ENCODE measurements around the gene PAK1.

PAK1 gene

GRCh38 chr11:77371646-77372045 is 102.2 kb downstream of the PAK1 start:
- DNase-seq (ENCODE audit: low read depth, low spot score), result no peak

DNA sequence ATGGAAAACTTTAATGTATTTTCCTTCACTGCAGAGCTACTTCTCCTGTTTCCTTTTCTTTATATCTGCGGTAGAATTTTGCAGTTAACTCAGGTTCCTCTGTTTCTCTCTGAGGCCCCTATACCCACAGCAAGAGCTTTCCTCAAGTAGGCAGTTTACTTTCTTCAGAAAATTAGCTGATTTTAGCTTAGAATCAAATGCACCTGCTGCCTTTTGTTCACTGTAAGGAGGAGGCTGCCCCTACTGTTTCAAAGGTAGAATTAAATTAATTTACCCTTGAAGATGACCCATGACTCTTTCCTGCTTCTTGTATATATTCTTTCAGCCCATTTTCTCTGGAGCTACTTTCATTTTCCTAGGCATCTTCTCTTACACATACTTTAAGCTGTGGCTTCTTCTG is 103.7 kb downstream of the PAK1 start:
- no peak for DNase-seq (ENCODE audit: low read depth, low spot score)

DNA sequence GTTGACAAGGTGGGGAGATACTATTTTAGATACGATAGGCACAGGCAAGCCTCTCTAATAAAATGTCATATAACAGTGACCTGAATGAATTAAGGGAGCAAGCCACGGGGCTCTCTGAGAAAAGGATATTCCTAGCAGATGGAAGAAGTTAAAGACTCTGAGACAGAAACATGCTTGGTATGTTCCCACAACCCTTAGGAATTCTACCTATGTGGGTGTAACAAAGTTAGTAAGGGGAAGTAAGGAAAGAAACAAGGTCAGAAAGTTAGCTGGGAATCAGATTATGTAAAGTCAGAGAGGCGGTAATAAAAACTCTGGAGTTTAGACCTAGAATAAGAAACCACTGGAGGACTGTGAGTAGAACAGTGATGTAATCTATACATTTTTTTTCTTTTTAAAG is 112.7 kb downstream of the PAK1 start:
- DNase-seq (ENCODE audit: low read depth, low spot score), result no peak

GRCh38 chr11:77359481-77359880 is 114.4 kb downstream of the PAK1 start:
- DNase-seq (ENCODE audit: low read depth, low spot score), result no peak

- no peak for DNase-seq (ENCODE audit: low read depth, low spot score)
These were observed 120.8 kb downstream of the PAK1 start for GRCh38 chr11:77353131-77353530.

GRCh38 chr11:77351281-77351886 is 122.5 kb downstream of the PAK1 start:
- DNase-seq (ENCODE audit: low read depth, low spot score), result no peak

DNA sequence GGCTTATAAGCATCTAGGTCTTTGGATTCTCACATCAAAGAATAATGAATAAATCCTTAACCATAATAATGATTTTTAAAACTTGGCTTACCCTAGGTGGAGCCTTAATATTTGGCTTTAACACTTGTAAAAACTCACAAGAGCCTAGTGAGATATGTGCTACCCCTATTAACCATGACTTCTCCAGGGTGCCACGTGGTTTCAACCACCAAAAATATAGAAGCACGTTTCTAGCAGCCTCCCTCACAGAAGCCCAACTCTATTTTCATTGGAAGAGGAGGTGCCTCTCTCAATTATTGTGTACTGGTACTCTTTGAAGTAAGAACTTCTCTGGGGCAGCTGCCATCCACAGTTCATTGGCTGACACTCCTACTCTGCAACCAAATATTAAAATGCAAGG is 125.9 kb downstream of the PAK1 start:
- DNase-seq (ENCODE audit: low read depth, low spot score), result no peak

DNA sequence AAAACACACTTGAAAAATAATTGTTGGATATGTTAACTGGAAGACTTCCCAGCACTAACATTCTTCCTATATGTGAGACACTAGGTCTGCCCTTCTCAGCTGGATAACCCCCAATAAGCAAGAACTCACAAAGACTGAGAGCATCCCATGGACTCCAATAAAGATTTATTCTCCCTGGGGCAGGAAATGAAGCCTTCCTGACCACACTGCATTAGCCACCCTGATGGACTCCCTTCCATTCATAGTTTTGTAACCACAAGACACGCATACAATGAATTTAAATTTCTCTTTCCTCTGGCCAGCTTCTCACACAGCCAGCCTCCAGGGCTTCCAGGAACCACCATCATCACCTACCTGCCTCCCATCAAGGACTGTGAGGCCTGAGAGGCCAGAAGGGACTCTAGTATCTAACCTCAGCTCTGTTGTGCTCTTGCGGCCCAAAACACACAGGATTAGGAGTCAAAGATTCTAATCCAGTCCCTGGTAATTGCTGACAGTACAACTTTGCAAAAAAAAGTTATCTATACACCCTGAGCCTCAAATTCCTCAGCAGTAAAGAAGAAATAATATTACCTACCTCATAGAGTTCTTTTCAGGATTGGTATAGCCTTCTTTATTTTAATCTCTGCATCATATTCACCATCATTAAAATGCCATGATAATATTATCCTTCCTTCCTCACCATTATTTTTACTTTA is 126.8 kb downstream of the PAK1 start:
- no peak for DNase-seq (ENCODE audit: low read depth, low spot score)

DNA sequence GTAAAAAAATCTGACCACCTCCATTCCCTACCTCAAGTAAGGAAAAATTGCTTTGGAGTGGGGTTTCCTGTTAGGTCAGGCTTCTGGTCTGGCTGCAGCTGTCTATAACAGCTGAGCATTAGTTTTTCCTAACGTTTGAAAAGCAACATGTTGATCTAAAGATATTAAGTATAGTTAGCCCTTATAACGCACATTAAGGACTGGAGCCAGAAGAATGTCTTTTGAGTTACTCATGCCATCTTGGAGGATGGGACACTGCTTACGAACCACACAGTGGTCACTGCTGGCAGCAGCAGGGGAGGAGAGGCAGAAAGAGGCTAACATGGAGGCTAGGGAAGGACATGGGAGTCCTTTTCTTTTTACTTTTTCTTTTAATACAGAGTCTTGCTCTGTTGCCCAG is 128.3 kb downstream of the PAK1 start:
- DNase-seq (ENCODE audit: low read depth, low spot score), result no peak

DNA sequence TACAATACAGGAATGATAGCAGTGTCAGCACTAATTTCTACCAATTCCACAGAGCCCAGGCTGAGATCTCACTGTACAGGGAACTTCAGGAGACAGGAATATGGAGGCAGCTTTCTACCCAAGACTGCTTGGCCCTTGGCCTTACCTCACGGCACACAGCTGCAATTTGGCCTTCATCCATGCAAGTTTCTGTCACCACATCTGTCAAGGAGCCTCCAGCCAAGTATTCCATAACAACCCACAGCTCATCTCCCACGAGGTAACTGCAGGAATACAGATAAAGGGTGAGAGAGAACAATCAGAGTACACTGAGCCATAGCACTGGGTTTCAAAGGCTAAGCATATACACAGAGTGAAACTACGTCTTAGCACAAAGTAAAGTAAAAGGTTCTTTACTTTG is 133.4 kb downstream of the PAK1 start:
- no peak for DNase-seq (ENCODE audit: low read depth, low spot score)

DNA sequence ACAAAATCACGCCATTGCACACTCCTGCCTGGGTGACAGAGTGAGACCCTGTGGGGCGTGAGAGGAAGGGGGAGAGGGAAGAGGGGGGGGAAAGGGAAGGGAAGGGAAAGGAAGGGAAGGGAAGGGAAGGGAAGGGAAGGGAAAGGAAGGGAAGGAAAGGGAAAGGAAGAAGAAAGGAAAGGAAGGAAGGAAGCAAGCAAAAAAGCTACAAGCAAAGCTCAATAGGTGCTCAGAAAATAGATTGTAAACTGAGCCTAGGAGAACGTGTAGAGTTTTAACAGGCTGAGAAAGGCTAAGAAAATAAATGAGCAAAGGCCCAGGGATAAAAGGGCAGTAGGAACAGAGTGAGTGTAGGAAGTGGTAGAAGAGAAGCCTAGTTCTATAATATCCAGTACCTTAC is 141.6 kb downstream of the PAK1 start:
- no peak for DNase-seq (ENCODE audit: low read depth, low spot score)

DNA sequence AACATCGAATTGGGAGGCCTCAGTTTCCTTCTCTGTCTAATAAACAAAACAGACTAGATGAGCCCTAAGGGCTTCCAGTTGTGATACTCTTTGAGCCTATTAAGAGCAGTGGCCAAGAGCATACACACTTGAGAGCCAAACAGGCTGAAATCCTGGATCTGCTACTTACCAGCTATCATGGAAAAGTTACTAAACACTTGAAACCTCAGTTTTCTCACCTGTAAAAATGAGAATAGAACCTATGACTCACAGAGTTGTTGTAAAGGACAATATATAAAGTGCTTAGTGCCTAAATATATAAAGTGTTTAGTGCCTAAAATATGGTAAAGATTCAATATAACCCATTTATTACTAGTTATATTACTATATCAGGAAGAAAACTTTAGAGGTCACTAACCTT is 148.7 kb downstream of the PAK1 start:
- DNase-seq (ENCODE audit: low read depth, low spot score), result no peak

DNA sequence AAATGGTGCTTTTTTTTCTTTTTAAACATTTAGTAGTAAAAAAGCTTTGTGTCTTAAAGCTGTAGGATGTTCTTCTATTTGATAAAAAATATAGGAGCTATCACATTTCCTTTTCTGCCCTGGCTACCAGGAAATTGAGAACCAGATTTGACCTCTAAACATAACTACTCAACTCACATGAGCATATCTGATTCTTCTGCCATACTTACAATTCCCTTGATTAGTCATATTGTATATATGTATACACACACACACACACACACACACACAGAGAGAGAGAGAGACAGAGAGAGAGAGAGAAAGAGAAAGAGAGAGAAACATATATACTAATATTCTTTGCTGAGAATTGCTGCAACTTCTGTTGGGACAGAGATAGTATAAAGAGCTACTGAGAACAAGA is 149.4 kb downstream of the PAK1 start:
- DNase-seq (ENCODE audit: low read depth, low spot score), result no peak

- no peak for DNase-seq (ENCODE audit: low read depth, low spot score)
These were observed 150.8 kb downstream of the PAK1 start for GRCh38 chr11:77322926-77323590.

DNA sequence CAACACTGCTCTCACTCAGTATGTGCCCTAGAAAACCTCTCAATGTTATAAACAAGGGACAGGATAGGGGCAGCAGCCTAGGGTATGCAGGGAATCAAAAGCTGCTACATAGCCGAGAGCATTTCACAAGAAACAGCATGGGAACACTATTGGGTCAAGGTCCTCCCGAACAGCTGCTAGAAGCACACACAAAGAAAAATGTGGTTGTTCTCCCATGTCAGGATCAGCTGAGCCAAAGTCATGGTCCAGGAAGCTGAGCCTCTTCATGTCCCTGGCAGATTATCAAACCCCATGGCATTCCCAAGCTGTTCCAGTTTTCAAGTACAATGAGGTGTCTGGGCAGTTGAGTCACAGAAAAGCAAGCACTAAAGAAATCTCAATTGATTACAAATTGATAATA is 151.4 kb downstream of the PAK1 start:
- no peak for DNase-seq (ENCODE audit: low read depth, low spot score)

- DNase-seq (ENCODE audit: low read depth, low spot score), result no peak
These were observed 153.5 kb downstream of the PAK1 start for GRCh38 chr11:77320351-77320750.

- DNase-seq (ENCODE audit: low read depth, low spot score), result no peak
These were observed 155.3 kb downstream of the PAK1 start for GRCh38 chr11:77318600-77318999.

DNA sequence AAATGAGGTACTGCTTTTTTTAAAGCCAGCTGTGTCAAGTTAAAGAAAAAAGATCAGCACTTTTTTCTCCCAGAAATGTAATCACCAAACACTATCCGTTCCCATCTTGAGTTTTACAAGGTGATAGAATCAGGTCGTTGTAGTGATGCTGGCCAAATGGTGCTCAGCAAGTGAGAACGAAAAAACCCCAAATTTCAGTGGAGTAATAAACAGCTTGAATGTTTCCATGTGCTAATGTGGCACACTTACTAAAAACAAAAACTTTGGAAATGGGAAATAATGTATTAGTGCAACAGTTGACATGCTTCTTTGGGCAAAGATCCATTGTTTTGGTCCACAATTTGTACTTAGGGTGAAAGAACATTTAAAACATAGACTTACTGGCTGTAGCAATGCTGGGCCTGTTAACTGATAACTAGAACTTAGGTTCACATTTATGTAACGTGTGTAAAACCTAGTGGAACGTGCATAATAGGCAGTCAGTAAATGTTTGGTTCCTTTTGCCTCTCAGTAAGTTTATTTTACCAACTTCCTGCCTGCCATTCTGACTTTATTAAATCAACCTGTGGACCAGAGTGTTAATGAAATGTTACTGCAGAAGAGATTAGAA is 157.1 kb downstream of the PAK1 start:
- no peak for DNase-seq (ENCODE audit: low read depth, low spot score)

- no peak for DNase-seq (ENCODE audit: low read depth, low spot score)
These were observed 161.8 kb downstream of the PAK1 start for GRCh38 chr11:77312107-77312506.

DNA sequence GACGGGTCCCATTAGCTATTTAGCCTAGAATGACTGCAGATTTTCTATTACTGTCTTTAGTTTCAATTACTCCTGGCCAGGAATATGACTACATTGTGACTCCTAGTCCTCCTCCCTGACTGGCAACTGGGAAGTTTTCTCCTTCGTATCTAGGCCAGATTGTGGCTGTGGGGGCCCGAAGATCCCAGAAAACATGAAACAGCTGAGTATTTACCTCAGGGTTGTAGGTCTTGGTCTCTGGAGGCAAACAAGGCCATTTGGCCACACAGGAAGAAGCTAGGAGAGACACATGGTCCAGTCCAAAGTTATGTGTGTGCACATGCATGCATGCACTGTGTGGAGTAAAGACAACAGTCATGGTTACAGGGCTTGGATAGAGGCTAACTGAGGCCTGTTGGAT is 162.2 kb downstream of the PAK1 start:
- DNase-seq (ENCODE audit: low read depth, low spot score), result no peak

DNA sequence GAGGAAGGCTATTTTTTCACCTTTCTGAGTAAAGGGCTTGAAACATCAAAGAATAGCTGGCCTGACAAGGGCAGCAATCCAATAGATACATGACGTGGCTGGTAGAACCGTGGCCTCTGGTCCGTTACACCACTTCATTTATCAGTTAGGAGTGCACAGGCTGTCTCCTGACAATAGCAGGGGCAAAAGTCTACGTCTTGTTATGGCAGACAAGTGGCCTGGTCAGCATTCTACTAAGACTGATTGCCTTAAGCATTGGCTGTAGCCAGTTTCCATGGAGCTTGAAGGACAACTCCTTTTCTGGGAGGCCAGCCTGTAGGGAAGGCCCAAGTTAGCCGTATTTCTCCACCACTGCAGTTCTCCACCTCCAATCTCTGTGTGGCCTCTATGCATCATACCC is 163.2 kb downstream of the PAK1 start:
- DNase-seq (ENCODE audit: low read depth, low spot score), result no peak

DNA sequence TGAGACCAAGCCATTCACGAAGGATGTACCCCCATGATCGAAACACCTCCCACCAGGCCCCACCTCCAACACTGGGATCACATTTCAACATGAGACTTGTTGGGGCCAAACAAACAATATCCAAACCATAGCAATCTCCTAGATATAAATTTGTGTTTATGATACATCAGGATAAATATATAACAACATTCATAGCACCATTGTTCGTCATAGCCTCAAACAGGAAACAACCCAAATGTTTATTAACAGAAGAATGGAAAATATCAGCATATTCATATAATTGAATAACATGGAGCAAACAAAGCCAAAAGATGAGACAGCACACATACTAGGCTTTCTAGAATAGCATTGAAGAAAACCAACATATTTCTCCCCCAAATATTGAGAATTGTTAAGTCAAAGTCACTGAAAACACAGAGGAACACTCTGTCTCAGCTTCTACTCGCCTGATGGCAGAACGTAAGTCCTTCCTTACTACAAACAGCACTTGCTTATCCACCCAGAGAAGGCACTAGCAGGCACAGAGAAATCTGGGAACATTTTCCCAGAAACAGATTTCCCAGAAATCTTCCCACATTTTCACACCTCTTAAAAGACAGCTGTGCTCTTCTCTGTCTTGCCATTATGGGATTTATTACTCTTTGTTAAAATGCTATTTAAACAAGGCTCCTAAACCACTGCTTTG is 164.4 kb downstream of the PAK1 start:
- no peak for DNase-seq (ENCODE audit: low read depth, low spot score)

All from brain pericyte (primary cell).